GM10847 (cell line): ENCODE results near the gene EN1.

Source experiments
- POLR2A ChIP-seq: IDR thresholded peaks from 2 replicates; pipeline ENCODE4 v1.6.1; 2011; ENCODE audit not compliant: insufficient read length; ENCODE audit errors: extremely low read depth

The EN1 gene

DNA sequence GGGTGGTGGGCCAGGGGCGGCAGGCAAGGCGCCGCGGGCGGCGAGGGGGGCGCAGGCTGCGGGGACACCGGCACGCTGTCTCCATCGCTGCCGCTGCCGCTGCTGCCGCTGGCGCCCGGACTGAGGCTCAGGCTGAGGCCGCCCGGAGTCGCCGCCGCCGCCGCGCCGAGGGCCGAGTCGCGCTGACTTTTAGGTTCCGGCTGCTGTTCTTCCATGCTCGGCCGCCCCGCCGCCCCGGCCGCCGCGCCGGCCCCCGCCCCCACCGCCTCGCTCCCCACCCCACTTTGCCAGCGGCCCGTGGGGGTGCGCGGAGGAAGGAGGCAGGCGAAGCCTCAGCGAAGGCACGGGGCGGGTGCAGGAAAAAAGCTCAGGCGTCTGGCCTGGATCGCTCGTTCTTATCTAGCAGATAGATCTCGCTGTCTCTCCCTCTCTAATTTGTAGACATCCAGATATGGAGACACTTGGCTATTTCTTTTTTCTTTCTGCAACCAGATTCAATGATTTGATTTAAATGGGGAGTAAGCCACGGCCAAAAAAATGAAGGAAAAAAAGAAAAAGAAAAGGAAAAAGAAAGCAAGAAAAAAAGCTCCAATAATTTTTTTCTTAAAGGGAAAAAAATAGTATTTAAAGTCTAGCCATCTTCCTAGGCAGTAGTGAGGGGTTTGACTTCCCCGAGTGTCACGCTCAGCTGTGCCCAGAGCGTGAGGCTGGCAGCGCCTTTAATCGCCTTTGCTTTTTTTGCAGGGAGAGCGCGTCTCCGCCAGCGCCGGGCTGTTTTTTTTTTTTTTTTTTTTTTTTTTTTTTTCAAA, at the start of gene EN1:
TSS of gene EN1 (minus strand) at position 696 of the 809 bp plus-strand sequence. CDS start at position 215, 481 bp downstream.
- TF ChIP-seq POLR2A: no peak

DNA sequence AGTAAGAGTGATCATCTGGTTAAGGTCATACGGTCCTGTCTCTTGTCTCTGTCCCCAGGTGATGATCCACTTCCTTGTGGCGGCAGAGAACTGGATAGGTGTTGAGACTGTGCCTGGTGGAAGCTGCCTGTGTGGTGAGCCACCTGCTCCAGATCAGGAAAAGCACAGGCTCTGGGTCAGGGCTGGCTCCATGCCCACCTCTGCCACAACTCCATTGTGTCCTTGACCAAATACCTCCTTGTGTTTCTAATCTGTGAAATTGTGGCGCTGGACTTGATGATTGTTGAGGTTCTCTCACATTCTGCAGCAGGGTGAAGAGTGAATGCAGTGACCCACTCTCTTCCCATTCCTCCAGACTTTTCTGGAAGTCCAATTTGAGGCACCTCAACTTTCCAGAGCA, 45.7 kb upstream of the EN1 start:
- TF ChIP-seq POLR2A: no peak

- no peak for TF ChIP-seq POLR2A
These were observed 42.5 kb upstream of the EN1 start for GRCh38 chr2:118889995-118890394.

DNA sequence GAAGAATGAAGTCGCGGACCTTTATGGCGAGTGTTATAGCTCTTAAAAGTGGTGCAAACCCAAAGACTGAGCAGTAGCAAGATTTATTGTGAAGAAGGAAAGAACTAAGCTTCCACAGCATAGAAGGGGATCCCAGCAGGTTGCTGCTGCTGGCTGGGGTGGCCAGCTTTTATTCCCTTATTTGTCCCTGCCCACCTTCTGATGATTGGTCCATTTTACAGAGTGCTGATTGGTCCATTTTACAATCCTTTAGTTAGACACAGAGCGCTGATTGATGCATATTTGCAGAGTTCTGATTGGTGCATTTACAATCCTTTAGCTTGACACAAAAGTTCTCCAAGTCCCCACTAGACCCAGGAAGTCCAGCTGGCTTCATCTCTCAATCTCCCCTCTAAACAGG, 36.3 kb upstream of the EN1 start:
- TF ChIP-seq POLR2A: no peak

- no peak for TF ChIP-seq POLR2A
These were observed 35.4 kb upstream of the EN1 start for GRCh38 chr2:118882693-118883336.

DNA sequence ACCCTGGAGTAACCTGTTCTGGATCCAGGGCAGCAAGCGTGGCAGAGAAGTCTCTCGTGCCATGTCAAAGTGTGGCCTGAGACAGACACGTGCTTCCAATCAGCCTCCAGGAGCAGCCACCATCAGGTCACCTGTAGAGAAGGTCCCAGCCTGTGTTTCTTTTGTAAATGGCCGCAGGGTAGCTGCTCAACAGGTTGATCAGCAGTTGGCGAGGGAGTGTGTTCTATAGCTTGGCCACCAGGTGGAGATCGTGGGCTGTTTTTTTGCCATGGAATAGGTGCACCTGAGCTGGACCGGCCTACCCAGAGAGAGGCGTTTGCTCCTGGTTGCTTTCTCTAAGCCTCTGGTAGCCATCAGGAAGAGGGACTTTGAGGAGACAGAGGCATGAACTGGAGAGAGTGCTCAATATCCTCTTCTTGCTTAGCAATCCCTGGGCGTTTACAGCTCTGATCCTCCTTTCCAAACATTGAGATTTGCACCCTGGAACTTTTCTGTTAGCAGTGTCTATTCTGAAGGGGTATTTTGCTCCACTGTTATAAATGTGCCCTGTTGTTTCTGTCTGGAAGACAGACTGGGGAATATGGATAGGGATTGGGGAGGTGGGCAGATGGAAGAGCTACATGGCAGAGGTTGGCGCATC, 34.2 kb upstream of the EN1 start:
- no peak for TF ChIP-seq POLR2A

DNA sequence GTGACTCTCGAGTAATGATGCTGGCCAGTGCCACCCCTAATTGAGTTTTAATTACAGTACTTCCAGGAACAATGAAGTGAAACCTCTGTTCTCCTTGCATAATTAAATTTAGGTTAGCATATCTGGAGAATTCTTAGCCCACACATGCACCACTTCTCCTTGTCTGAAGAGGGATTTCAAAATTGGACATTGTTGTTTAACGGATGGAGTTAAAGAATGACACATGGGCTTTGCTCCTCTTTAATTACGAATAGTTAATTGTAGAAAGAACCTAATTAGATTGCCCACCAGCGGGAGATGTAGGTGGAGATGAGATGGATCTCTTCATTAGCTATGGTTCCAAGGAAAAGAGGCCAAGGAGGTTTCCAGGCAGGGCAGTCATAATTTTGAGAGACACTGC, 33.1 kb upstream of the EN1 start:
- no peak for TF ChIP-seq POLR2A

- no peak for TF ChIP-seq POLR2A
These were observed 31.2 kb upstream of the EN1 start for GRCh38 chr2:118878531-118879149.

DNA sequence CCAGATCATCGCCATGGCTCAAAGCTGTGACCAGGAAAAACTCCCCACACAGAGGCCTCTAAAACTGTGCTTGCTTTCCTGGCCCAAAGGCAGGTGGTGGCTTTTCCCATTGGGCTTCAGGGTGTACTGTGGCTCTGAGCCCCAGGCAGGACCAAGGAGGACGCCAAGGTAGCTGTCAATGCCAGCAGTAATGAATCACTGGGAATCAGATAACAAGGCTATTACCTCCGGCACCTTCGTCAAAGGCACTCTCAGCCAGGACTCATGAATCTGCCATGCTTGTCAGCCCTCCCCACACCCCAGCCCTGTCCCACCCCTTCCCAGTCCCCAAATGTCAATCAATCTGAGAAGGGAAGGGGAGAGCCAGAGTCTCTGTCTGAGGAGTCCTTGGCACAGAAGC, 27.9 kb upstream of the EN1 start:
- no peak for TF ChIP-seq POLR2A

GRCh38 chr2:118874324-118874723, 26.9 kb upstream of the EN1 start:
- no peak for TF ChIP-seq POLR2A

- no peak for TF ChIP-seq POLR2A
These were observed 17.7 kb upstream of the EN1 start for GRCh38 chr2:118865106-118865505.

DNA sequence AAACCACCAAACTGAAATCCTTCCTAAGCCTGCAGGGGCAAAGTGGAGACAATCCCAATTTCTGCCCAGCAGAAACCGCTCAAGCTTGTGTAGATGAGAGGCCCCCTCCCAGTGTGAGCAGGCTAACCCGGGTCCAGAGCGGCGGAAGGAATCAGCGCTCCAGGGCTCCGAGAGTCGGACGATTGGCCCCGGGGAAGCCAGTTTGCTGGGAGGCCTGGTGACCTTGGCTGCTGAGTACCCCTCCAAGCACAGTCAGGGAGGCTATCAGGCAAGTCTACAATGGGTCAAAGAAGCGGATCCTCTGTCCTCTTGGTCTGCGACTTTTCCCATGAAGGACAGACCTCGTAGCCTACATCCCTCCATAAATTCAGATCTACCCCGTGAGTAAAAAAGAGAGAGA, 16.8 kb upstream of the EN1 start:
- TF ChIP-seq POLR2A: no peak

- no peak for TF ChIP-seq POLR2A
These were observed 14.3 kb upstream of the EN1 start for GRCh38 chr2:118861731-118862130.

DNA sequence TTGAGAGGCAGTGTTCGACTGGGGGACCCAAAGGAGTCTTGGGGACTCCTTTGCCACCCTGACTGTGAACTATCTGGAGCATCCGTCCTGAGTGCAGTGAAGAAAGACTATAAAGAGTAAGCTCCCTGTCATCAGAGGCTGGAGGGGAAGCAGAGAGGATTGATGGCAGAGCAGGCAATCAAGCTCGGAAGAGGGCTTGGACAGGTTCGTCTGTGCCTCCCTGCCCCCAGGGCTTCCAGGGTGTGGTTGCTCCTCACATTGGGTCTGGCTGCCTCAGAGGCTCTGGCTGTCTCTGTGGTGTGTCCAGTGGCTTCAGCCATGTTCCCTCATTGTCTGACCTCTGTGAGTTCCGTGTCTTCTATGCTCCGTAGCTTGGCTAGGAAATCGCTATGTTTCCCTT, 13.8 kb upstream of the EN1 start:
- no peak for TF ChIP-seq POLR2A

- no peak for TF ChIP-seq POLR2A
These were observed 13.1 kb upstream of the EN1 start for GRCh38 chr2:118860506-118860905.
